DMS153 (cell line): ENCODE measurements around the gene CUEDC1.
A peak's percentile ranks its signal among the peaks of the same experiment; 100 is the strongest.

Experiments used
- DNase-seq: peaks from one replicate; lab custom pipeline; 2025; lab: John Stamatoyannopoulos, UW

Gene CUEDC1

DNA sequence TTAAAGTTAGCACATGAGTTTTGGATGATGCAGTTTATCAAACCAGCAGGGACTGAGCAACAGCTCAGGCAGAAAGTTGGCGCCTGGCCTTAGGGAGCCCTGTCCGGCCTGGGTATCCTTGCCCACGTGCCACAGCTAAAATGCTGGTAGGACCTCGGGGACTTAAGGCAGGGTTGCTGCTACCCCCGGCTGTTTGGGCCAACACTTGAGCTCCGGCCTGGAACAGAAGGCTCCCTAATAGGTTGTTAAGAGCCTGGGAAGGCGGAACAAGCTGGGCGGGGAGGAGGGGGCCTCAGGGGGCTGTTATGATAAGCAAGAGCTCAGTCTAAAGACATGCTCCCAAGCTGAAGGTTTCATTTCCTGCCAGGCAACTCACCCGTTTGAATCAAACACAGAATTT lies 39.7 kb downstream of the CUEDC1 start:
- DNase-seq, result no peak

DNA sequence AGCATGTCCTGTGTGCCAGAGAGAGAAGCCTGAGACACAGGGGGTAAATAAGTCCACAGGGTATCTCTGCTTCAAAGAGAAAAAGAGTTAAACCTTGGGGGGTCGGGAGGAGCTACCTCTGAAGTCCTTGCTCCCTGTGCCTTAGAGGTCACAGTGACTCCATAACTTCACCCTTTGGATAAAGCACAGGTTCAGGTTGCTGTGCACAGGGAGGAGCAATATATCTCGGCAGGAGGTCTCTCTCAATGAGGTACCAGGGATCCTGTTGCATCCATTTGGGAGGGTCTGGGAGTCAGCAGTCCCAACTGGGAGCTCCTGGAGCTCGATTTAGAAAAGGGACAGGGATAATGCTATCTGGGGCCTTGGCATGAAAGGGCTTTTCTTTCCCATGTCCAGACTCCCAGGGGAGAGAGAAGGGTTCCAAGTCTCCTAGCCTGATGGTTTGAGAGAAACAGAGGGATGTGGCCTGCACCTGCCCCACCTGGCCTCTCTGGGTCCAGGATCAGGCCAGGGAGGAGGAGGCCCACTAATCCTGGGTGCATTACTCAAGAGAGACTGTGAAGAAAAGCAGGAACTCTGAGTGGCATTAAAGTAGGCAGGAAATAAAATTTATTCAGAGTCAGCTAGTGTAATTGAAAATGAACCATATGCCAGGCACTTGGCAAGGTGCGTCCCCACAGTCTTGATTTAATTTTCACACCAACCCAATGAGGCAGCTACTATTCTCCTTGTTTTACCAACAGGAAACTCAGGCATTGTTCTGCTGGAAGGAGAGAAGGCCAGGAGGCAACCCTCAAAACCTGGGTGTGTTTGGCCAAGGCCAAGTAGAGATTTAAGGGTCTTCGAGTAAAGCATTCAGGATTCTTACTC lies 40.7 kb downstream of the CUEDC1 start:
- peak; percentile 22 for DNase-seq

DNA sequence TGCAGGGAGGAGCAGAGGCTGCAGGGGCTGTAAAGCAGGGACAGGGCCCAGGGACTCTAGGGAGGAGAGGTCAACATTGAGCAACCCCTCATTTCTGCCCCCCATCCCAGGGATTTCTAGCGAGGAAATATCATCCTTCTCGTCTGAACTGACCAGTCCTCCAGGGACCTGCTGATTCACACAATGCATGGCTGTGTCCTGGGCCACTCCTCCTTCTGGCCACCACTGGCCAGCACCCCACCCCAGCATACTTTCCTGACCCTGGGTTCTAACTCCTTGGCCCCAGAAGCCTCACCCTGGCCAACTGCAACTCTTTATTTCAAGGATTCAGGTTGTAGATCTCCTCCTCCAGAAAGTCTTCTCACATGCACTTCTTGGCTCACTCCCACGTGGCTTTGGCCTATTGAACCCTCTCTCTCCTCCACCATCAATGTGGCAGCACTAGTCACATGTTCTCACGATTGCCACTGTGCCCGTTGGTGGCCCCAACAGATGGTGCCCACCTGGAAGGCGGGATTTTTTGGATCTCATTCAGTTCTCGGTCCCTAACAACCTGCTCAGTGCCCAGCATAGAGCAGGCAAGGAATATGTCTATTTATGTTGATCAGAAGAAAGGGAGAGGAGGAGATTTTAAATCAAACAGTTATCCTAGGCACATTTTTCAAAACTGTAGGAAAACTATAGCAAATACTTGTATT lies 41.5 kb downstream of the CUEDC1 start:
- no peak for DNase-seq

DNA sequence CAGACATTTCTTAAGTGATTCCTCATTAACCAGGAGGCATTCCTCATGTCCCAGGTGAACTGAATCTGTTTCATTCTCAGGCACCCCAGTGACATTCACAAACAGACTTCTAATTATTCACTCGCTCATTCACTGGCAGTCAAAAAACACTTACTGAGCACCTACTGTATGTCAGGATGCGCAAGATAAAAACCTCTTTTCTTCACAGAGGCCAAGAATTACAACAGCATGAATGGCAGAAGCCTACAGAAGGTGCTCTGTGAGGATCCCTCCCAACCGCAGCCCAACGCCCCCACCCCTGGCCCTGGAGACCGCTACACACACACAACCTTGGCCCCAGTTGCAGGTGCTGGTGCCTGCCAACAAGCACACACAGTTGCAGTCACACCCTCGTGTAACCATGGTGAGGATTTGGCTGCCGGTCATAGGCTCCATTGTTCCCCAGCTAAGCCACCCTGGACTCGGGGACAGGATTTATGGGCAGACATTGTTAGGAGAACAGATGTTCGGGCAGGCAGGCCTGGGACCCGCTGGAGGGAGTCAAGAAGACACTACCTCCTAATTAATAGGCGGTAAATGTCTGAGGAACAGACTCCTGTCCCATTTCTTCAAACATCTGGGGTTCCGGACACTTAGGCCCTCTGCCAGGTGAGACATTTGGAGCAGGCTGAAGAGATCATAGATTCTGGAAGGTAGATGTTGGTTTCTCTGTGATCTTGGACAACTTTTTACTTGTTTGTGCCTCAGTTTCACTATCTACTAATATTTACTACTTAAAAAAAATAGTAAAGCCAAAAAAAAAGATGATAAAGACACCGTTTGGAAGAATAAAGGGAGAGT lies 43.2 kb downstream of the CUEDC1 start:
- DNase-seq, result peak; percentile 97

DNA sequence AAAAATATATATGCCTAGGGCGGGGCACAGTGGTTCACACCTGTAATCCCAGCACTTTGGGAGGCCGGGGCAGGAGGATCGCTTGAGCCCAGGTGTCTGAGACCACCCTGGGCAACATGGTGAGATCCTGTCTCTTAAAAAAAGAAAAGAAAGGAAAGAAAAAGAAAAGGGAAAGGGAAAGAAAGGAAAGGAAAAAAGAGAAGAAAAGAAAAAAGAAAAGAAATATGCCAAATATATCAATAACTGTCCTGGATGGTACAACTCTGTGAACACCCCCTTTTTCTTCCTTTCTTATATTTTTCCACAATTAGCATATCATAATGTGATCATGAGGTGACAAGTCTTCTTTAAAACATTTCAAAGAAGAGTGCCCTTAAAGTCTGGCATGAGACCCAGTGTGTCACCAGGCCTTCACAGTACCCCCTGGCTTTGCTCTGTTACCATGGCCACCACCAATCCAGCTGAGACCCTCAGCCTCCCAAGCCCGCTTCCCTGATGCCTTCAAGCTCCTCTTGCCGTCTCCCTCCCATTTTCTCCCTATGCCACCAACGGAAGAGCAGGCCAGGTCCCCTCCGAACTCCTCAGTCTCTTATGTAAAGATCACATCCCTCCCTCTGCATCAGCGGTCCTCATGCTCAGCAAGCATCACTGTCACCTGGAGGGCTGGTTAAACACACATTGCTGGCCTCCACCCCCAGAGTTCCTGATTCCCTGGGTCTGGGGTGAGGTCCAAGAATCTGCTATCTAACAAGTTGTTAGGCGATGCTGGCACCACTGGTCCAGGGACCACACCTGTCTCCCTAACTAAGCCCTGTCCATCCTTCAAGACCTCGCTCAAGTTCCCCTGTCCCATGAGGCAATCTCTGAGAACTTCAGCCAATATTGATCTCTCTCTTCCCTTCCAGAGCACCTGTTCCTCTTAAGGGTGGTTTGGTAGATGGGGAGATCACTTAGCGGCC lies 44.5 kb downstream of the CUEDC1 start:
- no peak for DNase-seq

DNA sequence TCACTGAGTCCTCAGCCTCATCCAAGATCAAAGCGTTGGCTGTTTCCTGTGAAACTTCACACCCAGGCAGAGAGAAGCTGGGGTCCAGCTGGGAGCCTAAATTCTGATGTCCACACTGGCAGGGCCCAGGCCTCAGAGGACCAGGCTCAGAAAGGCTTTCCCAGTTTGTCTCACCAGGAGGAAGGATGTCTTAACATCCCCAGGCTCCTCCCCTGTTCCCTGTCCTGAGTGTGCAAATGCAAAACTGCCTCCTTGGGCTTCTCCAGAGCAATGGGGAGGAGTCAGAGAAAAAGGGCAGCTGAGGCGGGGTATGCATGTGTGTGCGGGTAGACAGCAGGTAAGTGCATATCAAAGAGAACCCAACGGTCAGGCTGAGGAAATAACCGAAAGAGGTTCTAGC lies 45.7 kb downstream of the CUEDC1 start:
- no peak for DNase-seq

DNA sequence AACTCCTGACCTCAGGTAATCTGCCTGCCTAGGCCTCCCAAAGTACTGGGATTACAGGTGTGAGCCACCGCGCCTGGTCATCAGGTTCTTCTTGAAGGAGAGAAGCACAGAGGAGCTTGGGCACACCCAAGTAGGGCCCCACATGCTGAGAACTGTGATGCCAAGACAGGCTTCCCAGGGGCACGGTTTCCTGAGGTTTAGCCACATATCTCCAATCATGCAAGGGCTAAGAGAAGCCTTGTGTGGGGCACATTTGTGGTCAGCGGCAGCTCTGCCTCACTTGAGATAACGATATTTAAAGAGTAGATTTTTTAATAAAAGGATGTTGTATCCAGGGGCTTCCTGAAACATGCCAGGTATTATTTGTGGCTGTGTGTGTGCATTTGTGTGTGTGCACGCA lies 46.9 kb downstream of the CUEDC1 start:
- no peak for DNase-seq

DNA sequence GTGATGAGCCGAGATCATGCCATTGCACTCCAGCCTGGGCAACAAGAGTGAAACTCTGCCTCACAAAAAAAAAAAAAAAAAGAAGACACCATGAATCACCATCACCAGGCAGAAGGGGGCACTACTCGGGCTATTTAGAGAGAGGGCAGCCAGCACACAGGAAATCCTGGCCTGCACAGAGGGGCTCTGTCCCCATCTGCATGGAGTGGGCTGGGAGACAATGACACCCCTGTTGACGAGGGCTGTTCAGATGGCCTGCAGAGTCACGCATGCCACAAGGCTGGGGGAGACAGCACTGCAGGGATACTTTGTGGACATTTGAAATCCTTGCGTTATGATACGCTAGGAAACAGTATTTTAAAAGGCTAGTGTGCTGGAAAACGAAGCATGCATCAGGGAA lies 48.3 kb downstream of the CUEDC1 start:
- no peak for DNase-seq

DNA sequence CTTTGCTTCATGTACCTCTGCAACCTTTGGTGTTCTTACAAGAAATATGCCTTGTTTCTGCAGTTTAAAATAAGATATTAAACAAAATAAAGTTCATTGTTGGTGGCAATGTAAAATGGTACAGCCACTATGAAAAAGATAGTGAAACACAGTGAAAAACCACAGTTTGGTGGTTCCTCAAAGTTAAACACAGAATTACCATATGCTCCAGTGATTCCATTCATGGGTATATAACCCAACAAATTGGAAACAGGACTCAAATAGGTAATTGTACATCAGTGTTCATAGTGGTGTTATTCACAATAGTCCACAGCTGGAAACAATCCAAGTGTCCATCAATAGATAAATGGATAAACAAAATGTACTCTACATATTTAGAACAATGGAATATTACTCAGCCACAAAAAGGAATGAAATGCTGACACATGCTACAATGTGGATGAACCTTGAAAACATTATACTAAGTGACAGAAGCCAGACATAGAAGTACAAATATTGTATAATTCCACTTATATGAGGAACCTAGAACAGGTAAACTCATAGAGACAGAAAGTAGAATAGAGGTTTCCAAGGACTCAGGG lies 49.2 kb downstream of the CUEDC1 start:
- DNase-seq, result no peak

DNA sequence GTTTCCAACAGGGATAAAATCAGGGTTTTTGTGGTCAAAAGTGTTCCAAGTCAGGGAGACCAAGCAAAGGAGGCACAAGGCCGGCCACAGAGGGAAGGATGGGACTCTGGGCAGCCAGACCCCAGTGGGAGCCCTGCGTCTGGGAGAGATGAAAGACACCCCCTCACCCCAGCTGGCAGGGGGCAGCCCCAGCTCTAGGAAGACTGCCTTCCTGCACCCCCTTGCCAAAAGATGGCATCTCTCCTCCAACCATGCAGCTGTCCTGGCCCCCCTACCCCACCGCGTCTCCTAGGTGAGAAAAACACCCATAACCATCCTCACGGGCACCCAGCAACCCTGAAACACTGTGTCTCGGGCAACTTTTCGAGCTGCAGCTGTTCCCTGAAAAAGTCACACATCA lies 51.3 kb downstream of the CUEDC1 start:
- DNase-seq, result no peak

DNA sequence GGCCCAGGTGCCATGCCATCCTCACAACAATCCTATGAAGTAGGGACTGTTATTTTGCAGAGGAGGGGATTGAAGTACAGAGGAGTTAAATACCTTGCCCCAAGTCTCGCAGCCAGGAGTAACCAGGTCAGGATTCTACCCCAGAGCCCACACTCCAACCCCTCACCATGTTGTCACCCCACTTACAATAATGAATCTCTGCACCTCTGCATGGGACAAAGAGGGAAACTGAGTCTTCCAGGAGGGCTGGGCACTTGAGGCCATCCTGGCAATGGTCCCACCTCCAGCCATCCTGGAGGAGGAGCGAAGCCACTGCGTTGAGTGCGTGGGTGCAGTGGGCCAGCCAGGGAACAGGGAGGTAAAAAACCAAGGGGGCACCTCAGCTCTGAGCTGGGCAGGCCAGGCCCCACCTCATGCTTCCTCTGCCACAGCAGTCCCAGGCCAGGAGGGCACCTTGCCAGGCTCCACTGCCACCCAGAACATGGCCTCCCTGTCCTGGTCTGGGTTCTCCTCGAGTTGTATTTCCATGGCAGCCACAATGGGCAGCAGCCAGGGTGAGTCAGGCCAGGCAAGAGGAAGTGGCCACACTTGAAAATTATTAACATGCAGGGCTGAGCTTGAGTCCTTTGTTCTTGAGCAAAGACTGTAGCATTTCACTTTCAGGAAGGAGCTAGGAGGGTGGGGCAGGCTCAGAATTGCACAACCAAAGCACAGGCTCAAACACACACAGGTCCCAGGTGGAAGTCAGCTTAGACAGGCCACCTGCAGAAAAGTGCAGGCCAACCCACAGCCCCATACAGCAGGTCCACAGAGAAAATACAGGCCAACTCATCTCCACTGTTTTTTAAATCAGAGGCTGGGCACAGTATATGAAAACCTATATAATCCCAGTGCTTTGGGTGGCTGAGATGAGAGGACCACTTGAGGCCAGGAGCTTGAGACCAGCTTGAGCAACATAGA lies 52.1 kb downstream of the CUEDC1 start:
- peak; percentile 99 for DNase-seq

DNA sequence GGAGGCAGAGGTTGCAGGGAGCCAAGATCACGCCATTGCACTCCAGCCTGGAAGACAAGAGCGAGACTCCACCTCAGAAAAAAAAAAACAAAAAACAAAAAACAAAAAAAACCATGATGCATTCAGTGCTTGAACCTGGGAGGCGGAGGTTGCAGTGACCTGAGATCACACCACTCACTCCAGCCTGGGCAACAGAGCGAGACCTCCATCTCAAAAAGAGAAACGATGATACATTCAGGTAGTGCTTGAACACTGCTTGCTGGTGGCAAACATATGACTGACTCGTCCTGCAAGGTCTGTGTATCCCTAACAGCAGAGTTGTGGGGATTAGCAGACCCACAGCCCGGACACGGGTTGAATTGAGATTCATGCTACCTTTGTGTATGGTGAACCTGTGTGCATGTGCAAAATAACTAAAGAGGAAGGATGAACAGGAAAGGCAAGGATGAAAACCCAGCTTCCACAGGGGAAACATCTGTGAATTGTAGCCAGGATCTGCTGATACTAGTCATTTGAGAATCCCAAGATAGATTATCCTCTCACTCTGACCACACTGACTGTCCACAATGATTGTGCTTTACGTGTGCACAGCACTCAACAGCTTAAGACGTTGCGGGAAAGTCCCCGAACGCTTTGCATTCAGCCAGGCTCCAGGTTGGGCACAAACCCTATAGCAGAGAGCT lies 53.0 kb downstream of the CUEDC1 start:
- no peak for DNase-seq

DNA sequence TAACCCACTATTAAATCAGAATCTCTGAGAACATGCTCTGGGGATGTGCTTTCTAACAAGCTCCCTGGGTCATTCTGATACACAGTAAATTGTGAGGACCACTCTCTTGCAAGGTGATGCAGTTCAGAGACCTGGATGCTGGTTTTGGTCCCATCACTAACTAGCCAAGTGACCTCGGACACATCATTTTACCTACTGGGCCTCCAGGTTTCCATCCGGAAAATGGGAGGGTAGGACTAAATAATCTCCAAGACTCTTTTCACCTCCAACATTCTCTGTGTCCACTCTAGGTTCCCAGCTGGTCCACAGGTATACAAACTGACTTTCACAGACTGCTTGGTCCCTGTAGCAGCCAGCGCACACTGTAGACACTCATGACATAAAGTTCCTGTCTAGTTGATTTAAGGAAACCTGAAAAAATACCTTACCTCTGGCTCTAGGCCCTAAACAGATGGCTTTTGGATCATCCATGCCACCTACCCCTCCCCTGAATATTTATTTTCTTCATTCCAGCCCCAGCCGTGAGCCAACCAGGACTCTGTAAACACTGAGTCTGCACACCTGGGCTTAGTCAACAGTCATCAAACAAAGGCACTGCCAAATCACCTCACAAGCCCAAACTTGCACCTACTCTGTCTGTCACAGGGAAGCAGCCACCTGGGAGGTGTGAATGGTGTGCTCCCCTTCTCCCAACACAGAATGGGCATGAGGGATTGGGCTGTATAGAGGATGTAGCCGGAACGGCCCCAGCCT lies 54.0 kb downstream of the CUEDC1 start:
- DNase-seq, result peak; percentile 99

DNA sequence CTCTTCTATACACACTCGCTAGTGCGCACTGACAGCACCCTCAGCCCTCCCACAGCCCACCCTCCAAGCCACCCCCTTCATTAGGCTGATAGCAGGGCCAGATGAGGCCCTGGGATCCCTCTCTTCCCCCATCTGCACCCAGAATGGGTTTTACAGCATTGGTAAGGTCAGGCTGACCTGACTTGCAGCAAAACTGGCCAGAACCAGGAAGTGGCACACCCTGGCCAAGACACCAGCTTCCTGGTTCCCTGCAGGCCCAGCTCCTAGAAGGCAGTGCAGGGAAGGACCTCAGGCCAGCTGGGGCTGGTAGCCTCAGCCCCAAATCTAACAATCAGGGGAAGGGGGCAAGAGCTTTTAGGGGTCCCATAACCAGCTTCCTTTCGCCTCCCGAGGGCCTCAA lies 55.4 kb downstream of the CUEDC1 start:
- peak; percentile 49 for DNase-seq

DNA sequence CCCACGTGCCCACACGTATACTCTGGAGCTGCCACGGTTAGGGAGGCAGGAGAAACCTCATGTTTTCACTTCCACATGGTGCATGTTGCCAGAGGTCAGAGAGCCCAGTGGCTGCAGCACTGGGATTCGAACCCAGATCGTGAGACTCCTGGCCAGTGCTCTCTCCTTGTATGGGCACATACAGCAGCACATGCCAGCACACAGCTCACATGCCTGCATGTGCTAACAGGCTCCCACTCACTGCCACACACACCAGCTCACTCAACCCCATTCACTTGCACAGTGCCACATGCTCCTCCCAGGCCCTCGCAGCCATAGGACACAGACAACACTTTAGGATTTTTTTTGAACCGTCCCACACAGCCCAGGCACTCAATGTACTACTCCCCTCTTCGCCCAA lies 55.8 kb downstream of the CUEDC1 start:
- DNase-seq, result no peak

DNA sequence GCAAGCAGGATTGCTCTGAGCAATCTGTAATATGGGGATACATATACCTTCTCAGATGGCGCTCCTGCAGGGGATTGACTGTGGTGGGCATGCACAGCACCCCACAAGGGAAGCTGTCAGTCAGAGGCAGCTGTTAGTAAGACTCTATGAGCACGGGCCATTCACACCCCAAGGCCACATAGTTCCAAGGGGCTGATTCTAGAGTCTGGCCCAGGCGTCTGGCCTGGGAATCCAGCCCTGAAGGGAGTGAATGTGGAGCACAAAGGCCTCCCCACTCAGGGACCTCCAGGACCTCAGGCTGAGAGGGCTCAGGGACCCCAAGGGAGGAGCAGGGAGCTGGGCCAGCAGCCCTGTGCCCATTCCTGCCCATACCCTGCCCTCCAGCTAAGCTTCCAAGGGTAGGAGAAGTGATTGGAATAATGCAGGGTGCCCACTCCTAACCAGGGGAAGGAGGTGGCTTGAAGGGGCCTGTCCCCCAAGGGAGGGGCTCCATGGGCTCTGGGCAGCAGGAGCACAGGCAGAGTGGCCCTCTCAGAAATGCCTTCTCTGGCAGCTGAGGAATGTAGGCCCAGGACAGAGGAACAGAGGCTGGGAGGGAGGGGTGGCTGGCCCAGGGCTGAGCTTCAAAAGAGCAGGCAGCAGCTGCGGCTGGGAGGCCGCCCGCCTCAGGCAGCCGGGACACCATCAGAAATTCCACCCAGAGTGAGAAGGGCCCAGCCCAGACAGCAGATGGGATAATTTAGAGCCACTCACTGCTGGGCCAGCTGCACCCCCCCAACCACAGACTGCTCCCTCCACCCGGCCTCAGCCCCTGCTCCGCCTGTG lies 56.5 kb downstream of the CUEDC1 start:
- no peak for DNase-seq

DNA sequence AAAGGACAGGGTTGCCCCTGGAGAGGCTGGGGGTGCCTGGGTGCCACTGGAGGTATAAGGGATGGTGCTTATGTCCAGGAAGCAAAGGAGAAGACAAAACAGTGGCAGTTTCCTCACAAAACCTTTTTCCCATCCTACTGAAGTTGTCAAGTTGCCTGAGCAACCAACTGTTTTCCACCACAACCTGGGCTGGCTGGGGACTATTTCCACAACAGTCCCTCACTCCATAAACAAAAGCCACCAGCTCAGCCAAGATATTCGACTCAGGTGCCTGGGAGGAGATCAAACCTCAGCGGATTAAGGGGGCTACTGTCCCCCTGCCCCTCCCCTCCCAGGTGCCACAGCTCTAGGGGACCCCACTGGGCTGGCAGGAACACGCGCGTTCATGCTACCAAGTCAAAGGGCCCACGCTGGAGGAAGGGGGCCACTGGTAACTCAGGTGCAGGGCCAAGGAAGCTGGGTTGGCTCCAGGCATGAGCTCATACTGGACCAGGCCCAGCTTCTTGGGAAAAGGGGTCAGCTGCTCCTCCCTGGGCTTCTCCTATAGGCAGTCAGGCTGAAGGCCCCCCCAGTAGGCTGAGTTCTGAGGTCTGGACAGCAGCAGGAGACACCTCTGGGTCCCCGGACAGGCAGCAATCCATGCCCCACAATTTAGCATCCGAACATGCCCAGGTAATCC lies 59.7 kb downstream of the CUEDC1 start:
- peak; percentile 63 for DNase-seq
